IPS-NIHi7 (cell line): ENCODE results near the gene GIPC3.

Experiments used
- DNase-seq: peaks from one replicate; pipeline ENCODE4 v3.0.0; 2012; ENCODE audit warnings: mixed read lengths; ENCODE audit errors: extremely low spot score

The GIPC3 gene

DNA sequence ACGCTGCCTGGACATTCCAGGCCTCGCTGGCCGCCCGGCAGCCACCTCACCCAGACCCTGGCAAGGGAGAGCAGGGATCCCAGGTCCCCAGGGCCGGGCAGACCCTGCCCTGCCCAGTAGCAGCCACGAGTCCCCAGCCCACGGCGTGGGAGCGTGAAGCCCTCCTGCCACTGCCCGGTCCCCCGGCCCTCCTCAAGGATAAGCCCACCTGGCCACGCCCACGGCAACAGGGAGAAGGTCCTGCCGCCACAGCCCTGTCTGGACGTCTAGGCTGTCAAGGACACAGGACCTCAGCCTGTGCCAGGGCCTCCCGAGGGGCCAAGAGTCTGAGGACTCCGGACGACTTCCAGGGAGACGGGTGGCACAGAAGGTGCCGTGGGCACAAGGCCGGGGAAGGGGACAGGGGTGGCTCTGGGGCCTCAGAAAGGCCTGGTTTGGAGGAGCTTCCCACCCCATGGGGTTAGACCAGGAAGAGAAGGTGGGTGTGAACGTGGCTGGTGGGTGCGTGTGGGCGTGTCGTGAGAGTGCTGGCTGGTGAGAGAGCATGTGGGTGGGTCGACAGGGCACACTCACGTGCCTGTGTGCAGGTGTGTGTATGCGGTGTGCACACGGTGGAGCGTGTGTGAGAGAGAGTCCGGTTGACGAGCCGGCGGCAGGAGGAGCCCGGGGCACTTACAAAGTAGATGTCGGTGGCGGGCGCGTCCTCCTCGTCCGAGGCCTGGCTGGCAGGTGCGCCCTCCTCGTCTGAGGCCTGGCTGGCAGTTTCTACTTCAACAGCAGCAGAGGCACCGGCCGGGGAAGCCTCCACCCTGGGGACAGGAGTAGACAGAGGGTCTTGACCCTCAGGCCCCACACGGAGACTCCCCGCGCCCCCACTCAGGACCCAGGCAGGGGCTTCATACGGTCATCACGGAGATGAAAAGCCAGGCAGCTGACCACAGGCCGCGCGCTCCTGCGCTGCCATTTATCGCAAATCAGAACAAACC is 53.2 kb downstream of the GIPC3 start:
- DNase-seq = no peak

DNA sequence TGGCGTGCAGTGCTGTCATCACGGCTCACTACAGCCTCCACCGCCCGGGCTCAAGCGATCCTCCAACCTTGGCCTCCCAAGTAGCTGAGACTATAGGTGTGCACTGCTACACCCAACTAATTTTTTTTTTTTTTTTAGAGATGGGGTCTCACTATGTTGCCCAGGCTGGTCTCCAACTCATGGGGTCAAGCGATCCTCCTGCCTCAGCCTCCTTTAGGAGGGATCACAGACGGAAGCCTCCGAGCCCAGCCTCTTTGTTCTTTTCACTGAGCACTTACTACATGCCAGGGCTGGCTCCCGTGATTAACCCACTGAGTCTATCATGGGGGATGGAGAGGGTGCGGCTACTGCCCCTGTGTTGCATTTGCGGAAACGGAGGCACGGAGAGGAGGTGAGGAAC is 54.2 kb downstream of the GIPC3 start:
- DNase-seq = no peak

DNA sequence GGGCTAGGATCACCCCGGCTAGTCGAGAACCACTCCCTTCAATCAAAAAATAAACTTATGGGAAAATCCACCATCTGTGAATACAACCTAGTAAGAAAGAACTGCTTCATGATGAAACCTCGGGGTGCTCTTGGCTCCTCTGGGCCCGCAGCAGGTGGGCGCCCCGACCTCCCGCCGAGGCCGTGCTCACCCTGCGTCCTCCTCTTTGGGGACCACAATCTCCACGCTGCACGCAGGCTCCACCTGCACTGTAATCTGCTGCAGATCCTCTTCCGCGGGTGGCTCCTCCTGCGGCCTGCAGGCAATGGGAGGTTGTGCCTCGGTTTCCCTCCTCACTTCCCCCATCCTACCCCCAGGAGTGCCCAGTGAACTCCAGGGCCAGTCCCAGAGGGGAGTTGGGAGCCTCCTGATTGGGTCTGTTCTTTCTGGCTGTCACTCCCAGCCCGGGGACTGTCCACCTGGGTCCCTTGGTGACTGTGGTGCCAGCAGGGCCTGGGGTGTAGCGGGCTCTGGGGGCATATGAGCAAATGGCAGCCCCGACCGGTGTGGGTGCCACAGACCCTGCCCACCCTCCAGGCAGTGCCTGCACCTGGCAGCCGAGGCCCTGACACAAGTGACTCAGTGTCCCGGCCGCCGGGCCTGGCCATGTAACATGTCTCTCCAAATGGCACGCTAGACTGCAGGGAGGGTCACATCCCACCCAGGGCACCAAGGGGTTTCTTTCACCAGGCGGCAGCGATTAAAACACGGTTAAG is 56.4 kb downstream of the GIPC3 start:
- no peak for DNase-seq

DNA sequence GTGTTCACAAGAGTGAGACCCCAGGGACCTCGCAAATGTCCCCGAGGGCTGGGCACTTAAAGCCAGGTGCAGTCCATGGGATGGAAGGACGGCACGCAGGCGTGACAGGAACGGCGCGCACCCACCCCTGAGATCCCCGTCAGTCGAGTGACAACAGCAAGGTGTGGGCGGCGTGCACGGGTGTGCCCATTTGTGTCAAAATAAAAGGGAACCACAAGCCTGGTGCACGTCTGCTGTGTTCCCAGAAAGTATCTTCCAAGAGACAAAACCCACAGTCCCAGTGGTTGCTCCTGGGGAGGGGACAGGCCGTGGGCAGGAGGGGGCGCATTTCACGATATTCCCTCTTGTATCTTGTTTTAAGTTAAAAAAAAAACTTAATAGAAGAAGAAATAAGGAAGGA is 57.0 kb downstream of the GIPC3 start:
- no peak for DNase-seq
